ENCODE data around the gene AKR7A2. TPM values are rescaled to one million over a fixed set of nuclear protein-coding genes. Genes with fewer than 3 reads are reported as not detected.
"Not testable (repeated sequence)": the region's sequence is repeated elsewhere in the genome, so short reads cannot be mapped to it uniquely, and the experiment has no call there.

AKR7A2 gene
- total RNA-seq, 1 donor from 2014 or later = 45.2 TPM

GRCh38 chr1:19274636-19275035 is 37.3 kb downstream of the AKR7A2 start:
- ATAC-seq = no peak

GRCh38 chr1:19273844-19274531 is 38.0 kb downstream of the AKR7A2 start:
- DNase-seq (ENCODE audit: missing footprints); intact Hi-C loops (cut with DNase I): not testable (repeated sequence)
- ATAC-seq = peak; percentile 37

More at GRCh38 chr1:19274636-19275035, 37.3 kb downstream of the AKR7A2 start:
- intact Hi-C loops (cut with DNase I) = no loop called here
- DNase-seq (ENCODE audit: missing footprints) = no peak

- peak; percentile 12 for ATAC-seq
- intact Hi-C loops (cut with DNase I) = no loop called here
- no peak for DNase-seq (ENCODE audit: missing footprints)
These were observed 38.7 kb downstream of the AKR7A2 start for GRCh38 chr1:19273106-19273843.

DNA sequence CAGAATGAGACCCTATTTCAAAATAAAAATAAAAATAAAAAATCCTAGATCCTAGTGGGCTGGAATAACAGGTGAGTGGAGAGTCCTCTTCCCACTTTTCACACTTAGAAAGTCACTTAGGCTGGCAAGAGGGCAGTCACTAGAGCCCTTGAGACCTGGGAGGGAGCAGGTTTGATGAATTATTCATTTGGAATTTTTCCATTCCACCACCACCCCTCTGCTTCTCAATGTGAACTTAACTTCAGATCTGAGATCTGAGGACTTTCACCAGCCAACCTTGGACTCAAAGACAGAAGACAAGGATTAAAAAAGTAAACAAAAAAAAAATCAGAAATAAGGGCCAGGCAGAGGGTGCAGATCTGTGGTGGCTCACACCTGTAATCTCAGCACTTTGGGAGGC is 39.9 kb downstream of the AKR7A2 start:
- DNase-seq (ENCODE audit: missing footprints) (no peak), ATAC-seq (no peak)
- intact Hi-C loops (cut with DNase I) = no loop called here

DNA sequence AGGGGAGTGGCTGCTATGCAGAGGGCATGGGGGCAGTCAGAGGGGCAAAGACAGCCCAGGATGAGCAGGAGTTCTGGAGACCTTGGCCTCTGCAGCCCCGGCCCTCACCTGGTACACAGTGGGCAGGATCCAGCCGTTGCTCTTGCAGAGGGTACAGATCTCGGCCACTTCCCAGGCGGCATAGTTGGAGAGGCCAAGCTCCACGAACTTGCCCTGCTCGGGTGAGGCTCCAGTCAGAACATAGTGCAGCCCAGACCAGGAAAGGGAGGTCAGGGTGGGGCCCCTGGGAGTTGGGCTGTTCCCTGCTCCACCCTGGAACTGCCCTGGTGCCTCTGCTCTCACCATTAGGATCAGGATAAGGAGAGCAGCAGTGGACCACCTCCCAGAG is 41.6 kb downstream of the AKR7A2 start:
- DNase-seq (ENCODE audit: missing footprints); intact Hi-C loops (cut with DNase I); ATAC-seq: not testable (repeated sequence)

- intact Hi-C loops (cut with DNase I); ATAC-seq; DNase-seq (ENCODE audit: missing footprints): not testable (repeated sequence)
These were observed 42.3 kb downstream of the AKR7A2 start for GRCh38 chr1:19269427-19270342.

DNA sequence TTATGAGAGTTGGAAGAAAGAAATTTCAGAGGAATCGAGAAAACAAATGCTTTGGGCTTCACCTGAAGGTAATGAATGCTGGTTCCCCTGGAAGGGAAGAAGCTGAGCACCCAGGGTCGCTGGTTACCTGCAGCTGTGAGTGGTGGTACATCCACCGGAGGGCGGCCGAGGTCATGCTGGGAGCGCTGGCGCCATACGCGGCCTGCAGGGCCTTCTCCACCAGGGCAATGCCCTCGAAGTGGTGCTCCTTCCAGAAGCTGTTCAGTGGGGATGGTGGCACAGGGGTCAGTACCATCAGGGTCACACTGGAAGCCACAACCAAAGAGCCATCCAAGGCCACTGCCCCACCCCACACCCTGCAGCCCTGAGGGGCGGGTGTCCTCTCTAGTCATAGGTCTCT is 43.5 kb downstream of the AKR7A2 start:
- intact Hi-C loops (cut with DNase I) = no loop called here
- ATAC-seq = no peak
- no peak for DNase-seq (ENCODE audit: missing footprints)

DNA sequence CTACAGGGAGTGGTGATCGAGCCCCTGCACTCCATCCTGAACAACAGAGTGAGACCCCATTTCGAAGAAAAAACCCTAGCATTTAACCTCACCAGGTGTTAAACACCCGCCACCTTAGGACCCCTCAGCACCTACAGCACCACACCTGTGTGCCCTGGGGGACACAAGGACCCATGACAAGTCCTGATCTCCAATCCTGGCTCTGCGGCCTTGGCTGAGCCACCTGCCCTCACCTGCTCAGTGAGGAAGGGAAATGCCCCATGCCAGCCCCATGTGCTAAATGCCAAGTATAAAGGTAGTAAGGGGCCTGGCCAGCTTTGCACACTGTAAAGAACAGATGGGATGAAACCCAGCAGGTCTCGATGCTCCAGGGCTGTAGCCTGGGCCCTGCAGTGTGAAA is 49.2 kb downstream of the AKR7A2 start:
- ATAC-seq = no peak
- intact Hi-C loops (cut with DNase I) = no loop called here
- DNase-seq (ENCODE audit: missing footprints) = no peak

DNA sequence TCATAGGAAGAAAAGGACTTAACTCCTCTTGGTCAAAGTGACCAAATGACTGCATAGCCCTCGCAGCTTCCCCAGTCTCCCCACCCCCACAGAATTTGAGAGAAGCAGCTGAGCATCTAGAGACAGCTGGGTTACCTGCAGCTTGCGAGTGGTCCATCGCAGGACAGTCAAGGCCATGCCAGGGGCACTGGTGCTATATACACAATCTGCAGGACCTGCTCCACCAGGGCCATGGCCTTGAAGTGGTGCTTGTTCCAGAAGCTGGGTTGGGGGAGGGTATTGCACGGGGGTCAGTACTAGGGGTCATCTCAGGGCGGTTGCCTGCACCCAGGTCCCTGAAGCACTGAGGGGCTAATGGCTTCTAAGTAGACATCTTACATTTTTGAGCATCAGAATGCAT is 49.9 kb downstream of the AKR7A2 start:
- intact Hi-C loops (cut with DNase I) = no loop called here
- DNase-seq (ENCODE audit: missing footprints) (no peak), ATAC-seq (no peak)

GRCh38 chr1:19260211-19261138 is 51.5 kb downstream of the AKR7A2 start:
- ATAC-seq = no peak
- no peak for DNase-seq (ENCODE audit: missing footprints)
- intact Hi-C loops (cut with DNase I) = no loop called here

DNA sequence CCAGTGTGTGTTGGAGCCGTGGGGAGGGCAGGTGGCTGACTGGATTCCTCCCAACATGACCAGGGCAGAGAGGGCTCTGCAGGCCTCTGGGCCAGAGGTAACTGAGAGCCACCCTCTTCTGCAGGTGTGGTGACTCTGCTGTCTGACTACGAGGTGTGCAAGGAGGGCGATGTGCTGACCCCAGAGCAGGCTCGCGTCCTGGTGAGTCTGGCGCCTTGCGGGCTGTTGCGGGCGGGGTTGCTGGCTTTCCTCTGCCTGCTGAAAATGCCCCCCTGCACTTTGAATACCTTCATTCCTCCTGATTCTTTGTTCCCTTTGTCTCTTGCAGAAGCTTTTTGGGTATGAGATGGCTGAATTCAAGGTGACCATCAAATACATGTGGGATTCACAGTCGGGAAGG is 53.6 kb downstream of the AKR7A2 start:
- ATAC-seq (peak; percentile 19), DNase-seq (ENCODE audit: missing footprints) (no peak)
- intact Hi-C loops (cut with DNase I) = no loop called here

DNA sequence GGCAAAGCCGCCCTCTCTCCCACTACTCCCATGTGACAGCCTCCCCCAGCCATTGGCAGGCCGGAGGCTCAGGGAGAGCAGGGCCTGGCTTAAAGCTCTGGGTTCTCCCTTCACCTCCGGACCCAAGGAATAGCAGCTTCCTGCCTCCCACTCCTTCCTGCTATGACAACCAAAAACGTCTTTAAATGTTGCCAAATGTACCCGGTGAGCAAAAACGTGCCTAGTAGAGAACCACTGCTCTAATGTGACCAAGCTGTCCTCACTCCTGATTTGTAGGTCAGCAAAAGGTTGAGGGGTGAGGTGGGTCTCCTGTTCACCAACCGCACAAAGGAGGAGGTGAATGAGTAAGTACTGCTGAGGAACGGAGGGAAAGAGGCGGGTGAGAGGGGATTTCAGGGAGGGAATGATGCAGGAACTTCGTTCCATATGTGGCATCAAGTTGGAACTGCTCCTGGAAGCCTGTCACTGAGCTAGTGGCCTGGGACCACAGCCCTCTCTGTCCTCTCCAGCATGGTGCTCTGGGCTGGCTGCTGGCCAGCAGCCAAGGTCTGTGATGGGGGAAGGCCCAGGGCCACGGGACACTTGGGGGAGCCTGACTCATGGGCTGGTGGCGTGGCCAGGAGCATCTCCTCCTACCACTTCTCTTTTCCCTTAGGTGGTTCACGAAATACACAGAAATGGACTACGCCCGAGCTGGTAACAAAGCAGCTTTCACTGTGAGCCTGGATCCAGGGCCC is 54.6 kb downstream of the AKR7A2 start:
- ATAC-seq (no peak), DNase-seq (ENCODE audit: missing footprints) (no peak)
- intact Hi-C loops (cut with DNase I) = no loop called here

DNA sequence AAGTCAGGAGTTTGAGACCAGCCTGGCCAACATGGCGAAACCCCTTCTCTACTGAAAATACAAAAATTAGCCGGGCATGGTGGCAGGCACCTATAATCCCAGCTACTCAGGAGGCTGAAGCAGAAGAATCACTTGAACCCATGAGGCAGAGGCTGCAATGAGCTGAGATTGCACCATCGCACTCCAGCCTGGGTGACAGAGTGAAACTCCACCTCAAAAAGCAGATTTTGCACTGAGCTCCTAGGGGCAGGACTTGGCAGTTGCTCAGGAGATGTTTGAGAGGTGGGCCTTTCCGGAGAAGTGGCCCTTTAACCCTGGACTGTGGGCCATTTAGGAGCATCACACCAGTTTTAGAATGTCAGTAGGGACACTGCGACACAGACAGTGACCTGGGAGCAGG is 55.6 kb downstream of the AKR7A2 start:
- ATAC-seq; intact Hi-C loops (cut with DNase I); DNase-seq (ENCODE audit: missing footprints): not testable (repeated sequence)

DNA sequence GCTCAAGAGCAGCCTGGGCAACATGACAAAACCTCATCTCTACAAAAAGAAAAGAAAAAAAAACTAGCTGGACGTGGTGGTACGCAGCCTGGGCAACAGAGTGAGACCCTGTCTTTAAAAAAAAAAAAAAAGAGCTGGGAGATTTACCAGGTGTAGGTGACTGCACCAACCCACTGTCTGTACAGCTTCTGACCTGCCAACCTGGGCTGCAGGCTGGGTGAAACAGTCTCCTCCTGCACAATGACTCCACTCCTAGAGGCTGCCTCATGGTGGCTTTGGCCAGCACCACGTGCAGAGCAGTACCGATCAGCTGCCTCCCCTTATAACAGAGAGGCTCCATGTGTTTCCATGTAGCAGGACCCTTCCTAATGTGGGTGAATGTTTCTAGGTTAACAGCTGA is 56.7 kb downstream of the AKR7A2 start:
- no peak for DNase-seq (ENCODE audit: missing footprints)
- no peak for ATAC-seq

DNA sequence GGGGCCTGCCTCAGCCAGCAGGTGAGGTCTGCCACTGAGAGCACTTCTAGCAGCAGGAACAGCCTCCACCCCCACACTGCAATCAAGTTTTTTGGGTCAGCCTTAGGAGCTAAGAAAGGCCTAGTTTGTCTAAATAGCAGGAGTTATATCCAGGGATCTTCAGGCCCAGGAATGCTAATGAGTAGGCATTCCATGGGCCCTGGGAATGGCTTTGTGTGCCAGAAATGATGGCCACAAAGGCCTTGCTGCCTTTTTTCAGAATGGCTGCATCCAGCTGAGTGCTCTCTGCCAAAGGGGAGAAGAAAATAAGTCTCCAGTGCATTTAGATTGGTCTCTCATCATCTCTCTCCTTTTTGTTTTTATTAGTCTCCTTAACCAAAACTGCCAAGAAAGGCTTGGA is 57.5 kb downstream of the AKR7A2 start:
- ATAC-seq = no peak
- DNase-seq (ENCODE audit: missing footprints) = no peak
- intact Hi-C loops (cut with DNase I) = loop anchor here (5.0 kb wide), 1 partner anchor 398 kb away; no protein-coding TSS in a partner anchor

More for the DNA sequence above, 56.7 kb downstream of the AKR7A2 start:
- intact Hi-C loops (cut with DNase I) = no loop called here
